CD4-positive, CD25-positive, alpha-beta regulatory T cell (primary cell): Measurements from ENCODE around the gene CALN1. TPM values are rescaled to one million over a fixed set of nuclear protein-coding genes. Genes with fewer than 3 reads are reported as not detected.

ENCODE experiments used
- ATAC-seq, 2 donors: fragments of 150-1000 bp; cut with Tn5 transposase; one replicate each; pipeline ENCODE4 v1.10.0; 2021; ENCODE audit warnings: low read depth in 2 of 2, moderate number of reproducible peaks in 2 of 2, moderate library complexity in 1 of 2
- DNase-seq, 3 donors: peaks; one replicate each; pipeline versions ENCODE4 v3.0.0 to v3.0.0-alpha.2; 2012 to 2022; ENCODE audit warnings: mixed read lengths in 1 of 3
- H3K27ac ChIP-seq: one replicate; pipeline ENCODE4 v1.7.0; 2013; ENCODE audit warnings: mild to moderate bottlenecking, low read length; ENCODE audit not compliant: insufficient read depth, poor library complexity, severe bottlenecking
- H3K27me3 ChIP-seq: one replicate; pipeline ENCODE4 v1.7.0; 2013; ENCODE audit warnings: low read length; ENCODE audit not compliant: control insufficient read depth, insufficient read depth
- H3K36me3 ChIP-seq: one replicate; pipeline ENCODE4 v1.7.0; 2013; ENCODE audit warnings: mild to moderate bottlenecking, low read length, moderate library complexity; ENCODE audit not compliant: control insufficient read depth, insufficient read depth
- H3K4me1 ChIP-seq: 2 replicates; pipeline ENCODE4 v1.7.0; 2013; ENCODE audit warnings: mild to moderate bottlenecking, low read length; ENCODE audit not compliant: insufficient read depth, control insufficient read depth, poor library complexity, severe bottlenecking
- H3K4me3 ChIP-seq: one replicate; pipeline ENCODE4 v1.7.0; 2013; ENCODE audit warnings: low read depth, mild to moderate bottlenecking, low read length, moderate library complexity
- H3K9me3 ChIP-seq, 2 experiments: 1 replicate in 1 of 2; 2 replicates in 1 of 2; pipeline ENCODE4 v1.7.0; 2013; ENCODE audit warnings: low read length in 2 of 2, mild to moderate bottlenecking in 1 of 2, moderate library complexity in 1 of 2; ENCODE audit not compliant: control insufficient read depth in 2 of 2
- H3K27ac Mint-ChIP-seq, 3 donors: one replicate each; pipeline ENCODE4 v1.8.0; 2020 to 2022; ENCODE audit warnings: mild to moderate bottlenecking in 3 of 3, mixed read lengths in 3 of 3, moderate library complexity in 2 of 3
- H3K27me3 Mint-ChIP-seq: one replicate; pipeline ENCODE4 v1.8.0; 2022; ENCODE audit warnings: mild to moderate bottlenecking, mixed read lengths
- H3K36me3 Mint-ChIP-seq: one replicate; pipeline ENCODE4 v1.8.0; 2020; ENCODE audit warnings: mixed read lengths
- H3K4me1 Mint-ChIP-seq, 4 donors: one replicate each; pipeline ENCODE4 v1.8.0; 2020 to 2022; ENCODE audit warnings: mixed read lengths in 4 of 4, mild to moderate bottlenecking in 1 of 4
- H3K4me3 Mint-ChIP-seq, 4 donors: one replicate each; pipeline ENCODE4 v1.8.0; 2020 to 2022; ENCODE audit warnings: mild to moderate bottlenecking in 4 of 4, mixed read lengths in 4 of 4, moderate library complexity in 3 of 4
- H3K9me3 Mint-ChIP-seq, 7 donors: one replicate each; pipeline ENCODE4 v1.8.0; 2020 to 2022; ENCODE audit warnings: mixed read lengths in 7 of 7, mild to moderate bottlenecking in 3 of 7, moderate library complexity in 2 of 7
- polyA plus RNA-seq, 4 donors: library from polyadenylated mRNA; unstranded; fragments of 300-500 nt; fragmentation: Illumina TruSeq; gene quantifications; one replicate each; pipeline ENCODE4 v1.2.3, GENCODE V29; 2021
- total RNA-seq: library from RNA; stranded (reverse); gene quantifications from one replicate; pipeline ENCODE4 v1.2.3, GENCODE V29; 2022

The CALN1 gene
- total and polyA plus RNA-seq, 5 donors from 2014 or later: 0.52 TPM; not detected in 4

DNA sequence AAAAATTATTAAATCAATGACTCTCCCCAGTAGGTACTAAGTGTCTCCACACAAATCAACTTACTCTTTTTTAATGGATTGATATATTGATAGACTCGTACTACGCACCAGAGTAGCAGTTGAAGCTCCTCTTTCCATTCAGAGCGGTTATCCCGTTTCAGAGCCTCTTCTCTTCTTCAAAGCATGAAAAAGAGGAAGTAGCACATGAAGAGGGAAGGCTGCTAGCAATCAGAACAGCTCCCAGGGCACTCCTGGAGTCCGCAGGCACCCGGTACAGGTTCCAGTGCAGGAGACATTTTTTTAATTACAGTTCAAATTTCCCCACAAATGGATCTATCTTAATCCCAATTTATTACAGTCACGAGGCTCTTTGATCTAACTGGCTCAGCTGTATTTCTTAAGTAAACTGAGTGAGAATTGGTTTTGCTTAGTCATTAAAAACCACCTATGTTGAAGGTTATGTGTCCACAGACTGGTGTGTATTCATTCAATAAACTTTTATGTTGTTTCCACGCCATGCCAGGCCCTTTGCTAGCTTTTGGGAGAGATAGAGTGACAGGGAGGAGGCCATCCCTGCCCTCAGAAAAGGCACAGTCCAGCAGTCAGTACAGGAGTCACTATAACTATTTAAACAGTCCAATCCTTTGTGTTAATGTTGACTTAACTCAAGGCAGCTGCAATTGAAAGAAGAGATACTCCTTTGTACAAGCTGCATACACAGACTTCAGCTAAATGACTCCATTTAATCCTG lies 32.1 kb upstream of the CALN1 start:
- H3K4me1 Mint-ChIP-seq: no peaks in the 10 kb centered on the region
- DNase-seq: no peak
- H3K4me1 ChIP-seq: no peaks in the 10 kb centered on the region
- no peaks in the 10 kb centered on the region for H3K27me3 ChIP-seq
- no peak for ATAC-seq
- peaks cover 0 to 1% (median 0%) of the 10 kb centered on the region in 7 donors for H3K9me3 Mint-ChIP-seq
- H3K36me3 Mint-ChIP-seq: no peaks in the 10 kb centered on the region
- no peak overlapping the region for H3K4me3 ChIP-seq
- no peaks in the 10 kb centered on the region for H3K9me3 ChIP-seq
- no peak overlapping the region for H3K4me3 Mint-ChIP-seq
- H3K27ac ChIP-seq: no peak overlapping the region
- H3K27me3 Mint-ChIP-seq: no peaks in the 10 kb centered on the region
- no peak overlapping the region for H3K27ac Mint-ChIP-seq
- H3K36me3 ChIP-seq: no peaks in the 10 kb centered on the region

DNA sequence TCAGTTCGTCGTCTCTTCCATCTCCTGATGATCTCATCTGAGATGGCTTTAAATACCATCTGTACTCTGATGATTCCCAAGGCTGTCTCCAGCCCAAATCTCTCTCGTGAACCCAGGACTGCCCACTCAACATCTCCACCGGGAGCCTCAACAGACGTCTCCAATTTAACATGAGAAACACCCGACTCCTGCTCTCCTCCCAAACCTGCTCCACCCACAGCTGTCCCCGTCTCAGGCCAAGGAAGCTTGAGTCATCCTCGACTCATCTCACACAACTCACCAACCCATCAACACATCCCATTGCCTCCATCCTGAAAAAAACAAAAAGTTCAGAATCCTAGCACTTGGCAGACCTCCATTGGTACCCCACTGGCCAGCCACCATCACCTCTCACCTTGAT lies 29.7 kb upstream of the CALN1 start:
- Histone ChIP-seq H3K4me1 (no peaks in the 10 kb centered on the region), H3K36me3 (no peaks in the 10 kb centered on the region), H3K27me3 (no peaks in the 10 kb centered on the region), H3K9me3 (no peaks in the 10 kb centered on the region), H3K27ac (no peak overlapping the region), H3K4me3 (no peak overlapping the region)
- DNase-seq: no peak
- peaks cover 0 to 7% (median 0%) of the 10 kb centered on the region in 7 donors for H3K9me3 Mint-ChIP-seq
- no peaks in the 10 kb centered on the region for H3K4me1 Mint-ChIP-seq
- no peaks in the 10 kb centered on the region for H3K27me3 Mint-ChIP-seq
- H3K27ac Mint-ChIP-seq: no peak overlapping the region
- H3K36me3 Mint-ChIP-seq: no peaks in the 10 kb centered on the region
- no peak for ATAC-seq
- no peak overlapping the region for H3K4me3 Mint-ChIP-seq

DNA sequence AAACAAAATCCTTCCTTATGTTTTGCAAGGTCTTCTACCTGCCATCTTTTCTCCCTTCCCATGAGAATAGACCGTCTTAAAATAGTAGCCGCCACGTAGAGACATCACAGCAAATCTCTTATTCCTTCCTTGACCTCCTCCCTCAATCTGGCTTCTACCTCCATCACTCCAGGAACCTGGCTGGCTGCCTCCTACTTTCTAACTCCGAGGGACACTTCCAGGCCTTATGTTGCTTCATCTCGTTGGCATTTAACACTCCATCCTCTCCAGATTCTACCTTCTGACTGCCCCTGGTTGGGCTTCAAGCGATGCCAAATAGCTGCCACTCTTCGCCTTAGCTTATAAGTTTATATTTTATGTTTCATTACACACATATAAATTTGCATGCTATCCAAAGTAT lies 26.4 kb upstream of the CALN1 start:
- Histone ChIP-seq H3K4me3 (no peak overlapping the region), H3K27ac (no peak overlapping the region), H3K36me3 (no peaks in the 10 kb centered on the region), H3K9me3 (no peaks in the 10 kb centered on the region), H3K27me3 (no peaks in the 10 kb centered on the region), H3K4me1 (no peaks in the 10 kb centered on the region)
- DNase-seq (no peak), ATAC-seq (no peak)
- Mint-ChIP-seq H3K36me3 (no peaks in the 10 kb centered on the region), H3K27ac (no peak overlapping the region), H3K4me3 (no peak overlapping the region), H3K9me3 (peaks cover 0 to 7% (median 0%) of the 10 kb centered on the region in 7 donors), H3K4me1 (no peaks in the 10 kb centered on the region), H3K27me3 (no peaks in the 10 kb centered on the region)

DNA sequence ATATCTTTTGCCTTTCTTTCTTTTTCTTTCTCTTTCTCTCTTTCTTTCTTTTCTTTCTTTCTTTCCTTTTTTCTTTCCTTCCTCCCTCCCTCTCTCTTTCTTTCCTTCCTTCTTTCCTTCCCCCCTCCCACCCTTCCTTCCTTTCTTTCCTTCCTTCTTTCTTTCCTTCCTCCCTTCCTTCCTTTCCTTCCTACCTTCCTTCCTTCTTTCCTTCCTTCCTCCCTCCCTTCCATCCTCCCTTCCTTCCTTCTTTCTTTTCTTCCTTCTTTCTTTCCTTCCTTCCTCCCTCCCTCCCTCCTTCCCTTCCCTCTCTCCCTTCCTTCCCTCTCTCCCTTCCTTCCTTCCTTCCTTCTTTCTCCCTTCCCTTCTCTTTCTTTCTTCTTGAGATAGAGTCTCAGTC lies 25.5 kb upstream of the CALN1 start:
- H3K4me3 Mint-ChIP-seq: no peak overlapping the region
- Histone ChIP-seq H3K36me3 (no peaks in the 10 kb centered on the region), H3K9me3 (no peaks in the 10 kb centered on the region), H3K27ac (no peak overlapping the region), H3K4me3 (no peak overlapping the region), H3K4me1 (no peaks in the 10 kb centered on the region), H3K27me3 (no peaks in the 10 kb centered on the region)
- no peak overlapping the region for H3K27ac Mint-ChIP-seq
- no peak for DNase-seq
- no peaks in the 10 kb centered on the region for H3K27me3 Mint-ChIP-seq
- ATAC-seq: no peak
- no peaks in the 10 kb centered on the region for H3K36me3 Mint-ChIP-seq
- peaks cover 0 to 7% (median 0%) of the 10 kb centered on the region in 7 donors for H3K9me3 Mint-ChIP-seq
- H3K4me1 Mint-ChIP-seq: no peaks in the 10 kb centered on the region

DNA sequence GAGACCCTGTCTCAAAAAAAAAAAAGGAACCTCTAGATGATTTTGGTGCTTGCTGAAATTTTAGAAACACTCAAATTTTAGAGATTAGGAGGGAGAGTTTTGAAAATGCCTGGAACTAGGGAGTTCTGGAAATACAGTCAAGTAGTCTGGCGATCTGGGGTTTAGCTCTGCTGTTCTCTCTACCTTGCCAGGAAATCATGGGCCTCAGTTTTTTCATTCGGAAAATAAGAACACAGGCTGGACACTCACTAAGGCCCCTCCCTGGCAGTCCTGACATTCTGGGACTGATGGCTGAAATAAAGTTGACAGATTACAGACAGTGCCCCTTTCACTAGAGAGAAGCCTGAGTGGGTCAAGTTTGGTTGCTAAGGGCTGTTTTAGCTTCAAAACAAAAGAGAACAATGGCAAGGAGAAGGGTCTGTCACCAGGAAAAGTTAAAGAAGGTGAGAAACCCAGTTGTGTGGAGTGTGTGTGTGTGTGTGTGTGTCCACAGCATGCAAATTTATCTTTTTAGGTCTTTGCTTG lies 25.0 kb upstream of the CALN1 start:
- H3K36me3 ChIP-seq: no peaks in the 10 kb centered on the region
- DNase-seq (no peak), ATAC-seq (no peak)
- no peaks in the 10 kb centered on the region for H3K9me3 ChIP-seq
- no peaks in the 10 kb centered on the region for H3K4me1 ChIP-seq
- no peaks in the 10 kb centered on the region for H3K27me3 ChIP-seq
- H3K27ac Mint-ChIP-seq: no peak overlapping the region
- H3K27me3 Mint-ChIP-seq: no peaks in the 10 kb centered on the region
- H3K36me3 Mint-ChIP-seq: no peaks in the 10 kb centered on the region
- H3K4me1 Mint-ChIP-seq: no peaks in the 10 kb centered on the region
- no peak overlapping the region for H3K27ac ChIP-seq
- H3K4me3 Mint-ChIP-seq: no peak overlapping the region
- peaks cover 0 to 7% (median 0%) of the 10 kb centered on the region in 7 donors for H3K9me3 Mint-ChIP-seq
- H3K4me3 ChIP-seq: no peak overlapping the region

DNA sequence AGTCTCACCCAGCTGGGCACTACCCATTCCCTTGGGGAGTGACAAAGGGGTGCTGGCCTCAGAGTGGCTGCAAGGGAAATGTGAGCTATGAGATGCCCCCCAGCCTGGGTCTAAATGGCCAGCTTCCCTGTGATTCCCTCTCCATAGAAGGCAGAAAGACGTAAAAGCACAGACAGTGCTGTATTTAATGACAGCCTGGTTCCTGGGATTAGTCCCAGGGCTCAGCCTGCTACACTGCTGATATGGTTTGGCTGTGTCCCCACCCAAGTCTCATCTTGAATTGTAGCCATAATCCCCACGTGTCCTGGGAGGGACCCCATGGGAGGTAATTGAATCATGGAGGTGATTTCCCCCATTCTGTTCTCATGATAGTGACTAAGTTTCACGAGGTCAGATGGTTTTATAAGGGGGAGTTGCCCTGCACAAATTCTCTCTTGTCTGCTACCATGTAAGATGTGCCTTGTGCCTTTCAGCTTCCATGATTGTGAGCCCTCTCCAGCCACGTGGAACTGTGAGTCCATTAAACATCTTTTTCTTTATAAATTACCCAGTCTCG lies 23.9 kb upstream of the CALN1 start:
- Histone ChIP-seq H3K27me3 (no peaks in the 10 kb centered on the region), H3K27ac (no peak overlapping the region), H3K4me1 (no peaks in the 10 kb centered on the region), H3K9me3 (no peaks in the 10 kb centered on the region), H3K4me3 (no peak overlapping the region), H3K36me3 (no peaks in the 10 kb centered on the region)
- no peak for DNase-seq
- Mint-ChIP-seq H3K27ac (no peak overlapping the region), H3K4me3 (no peak overlapping the region), H3K36me3 (no peaks in the 10 kb centered on the region), H3K9me3 (peaks cover 0 to 6% (median 0%) of the 10 kb centered on the region in 7 donors), H3K4me1 (no peaks in the 10 kb centered on the region), H3K27me3 (no peaks in the 10 kb centered on the region)
- no peak for ATAC-seq

DNA sequence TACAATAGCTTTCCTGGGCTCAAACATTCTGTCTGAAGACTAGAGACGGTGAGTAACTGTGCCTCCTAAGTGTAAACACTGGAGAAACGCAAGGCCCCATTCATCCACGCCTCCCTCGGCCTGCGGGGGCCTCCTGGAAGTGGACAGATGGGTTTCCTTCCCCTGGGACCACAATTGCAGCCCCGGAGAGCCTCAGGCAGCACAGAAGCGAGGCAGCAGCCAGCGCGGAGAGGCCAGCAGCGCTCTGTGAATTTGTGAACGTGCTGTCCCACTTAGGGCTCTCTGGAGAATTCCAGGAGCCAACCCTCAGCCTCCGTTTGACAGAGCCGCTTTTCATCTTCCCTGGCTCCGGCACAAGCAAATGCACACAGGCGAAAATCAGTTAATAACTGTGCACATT lies 23.2 kb upstream of the CALN1 start:
- no peaks in the 10 kb centered on the region for H3K36me3 Mint-ChIP-seq
- Histone ChIP-seq H3K36me3 (no peaks in the 10 kb centered on the region), H3K27me3 (no peaks in the 10 kb centered on the region), H3K9me3 (no peaks in the 10 kb centered on the region), H3K4me3 (no peak overlapping the region), H3K27ac (no peak overlapping the region), H3K4me1 (no peaks in the 10 kb centered on the region)
- no peak for DNase-seq
- ATAC-seq: no peak
- H3K4me1 Mint-ChIP-seq: no peaks in the 10 kb centered on the region
- H3K27me3 Mint-ChIP-seq: no peaks in the 10 kb centered on the region
- H3K9me3 Mint-ChIP-seq: peaks cover 0 to 6% (median 0%) of the 10 kb centered on the region in 7 donors
- no peak overlapping the region for H3K4me3 Mint-ChIP-seq
- H3K27ac Mint-ChIP-seq: no peak overlapping the region

DNA sequence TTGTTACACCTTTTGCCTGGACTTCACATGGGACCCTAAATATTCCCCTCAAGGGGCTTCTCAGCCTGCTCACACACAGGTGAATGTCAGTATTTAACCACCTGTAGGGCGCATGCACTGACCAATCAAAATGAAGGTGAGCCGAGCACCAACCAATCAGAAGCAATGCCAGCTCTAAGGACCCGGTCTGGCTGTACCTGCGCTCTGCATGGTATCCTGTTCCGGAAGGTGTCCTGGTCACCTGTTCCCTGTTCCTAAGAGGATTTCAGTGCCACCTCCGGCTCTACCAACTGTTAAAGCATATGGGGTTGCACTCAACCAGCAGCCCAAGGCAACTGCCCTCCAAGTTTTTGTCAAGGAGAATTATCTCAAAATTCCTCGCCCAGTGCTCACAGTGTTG lies 18.4 kb upstream of the CALN1 start:
- no peaks in the 10 kb centered on the region for H3K4me1 ChIP-seq
- no peak overlapping the region for H3K4me3 ChIP-seq
- no peak overlapping the region for H3K4me3 Mint-ChIP-seq
- H3K27me3 ChIP-seq: no peaks in the 10 kb centered on the region
- H3K9me3 ChIP-seq: no peaks in the 10 kb centered on the region
- no peaks in the 10 kb centered on the region for H3K27me3 Mint-ChIP-seq
- no peak overlapping the region for H3K27ac Mint-ChIP-seq
- H3K27ac ChIP-seq: no peak overlapping the region
- no peak for ATAC-seq
- DNase-seq: no peak
- no peaks in the 10 kb centered on the region for H3K4me1 Mint-ChIP-seq
- peaks cover 0 to 1% (median 0%) of the 10 kb centered on the region in 7 donors for H3K9me3 Mint-ChIP-seq
- H3K36me3 ChIP-seq: no peaks in the 10 kb centered on the region
- H3K36me3 Mint-ChIP-seq: no peaks in the 10 kb centered on the region
